Measurements from ENCODE around the gene KCNT2.
"Not testable (repeated sequence)": the region's sequence is repeated elsewhere in the genome, so short reads cannot be mapped to it uniquely, and the experiment has no call there.

The KCNT2 gene

GRCh38 chr1:196271212-196271947 is 336.9 kb downstream of the KCNT2 start (continued):
- TF ChIP-seq ZBTB6 (tag by site-specific recombination; IDR thresholded peaks at IDR 0.05), result no peak
- no peak for TF ChIP-seq ZNF645 (tag by site-specific recombination; IDR thresholded peaks at IDR 0.05)
- no peak for TF ChIP-seq CTCF (tag by site-specific recombination; IDR thresholded peaks at IDR 0.05)
- TF ChIP-seq BCL11A (tag by site-specific recombination; IDR thresholded peaks at IDR 0.05; ENCODE audit: low read depth), result no peak

- POLR2A ChIA-PET; H3K36me3 ChIP-seq (ENCODE audit: control insufficient read depth in 2 of 2, insufficient read depth in 1 of 2, low read length in 2 of 2); H3K27ac ChIP-seq (ENCODE audit: extremely low read depth, low read depth, low read length); H3K9me3 ChIP-seq (ENCODE audit: control insufficient read depth, insufficient read depth, low read depth, low read length); H3K4me3 ChIP-seq (ENCODE audit: low read depth, low read length); H3K4me1 ChIP-seq (ENCODE audit: control insufficient read depth, insufficient read depth, low read length); CTCF ChIA-PET: not testable (repeated sequence)
Observed at GRCh38 chr1:196263086-196263485, 345.2 kb downstream of the KCNT2 start.

- Histone ChIP-seq H3K36me3 (ENCODE audit: control insufficient read depth in 2 of 2, insufficient read depth in 1 of 2, low read length in 2 of 2) (no peaks in the 10 kb centered on the region), H3K9me3 (ENCODE audit: control insufficient read depth, insufficient read depth, low read depth, low read length) (no peaks in the 10 kb centered on the region), H3K4me3 (ENCODE audit: low read depth, low read length) (no peak overlapping the region), H3K27ac (ENCODE audit: extremely low read depth, low read depth, low read length) (no peak overlapping the region), H3K4me1 (ENCODE audit: control insufficient read depth, insufficient read depth, low read length) (no peaks in the 10 kb centered on the region)
- CTCF ChIA-PET, result no interaction called here
- POLR2A ChIA-PET, result no interaction called here
- TF ChIP-seq ZSCAN18 (tag by site-specific recombination; IDR thresholded peaks at IDR 0.05) (no peak), ZNF488 (tag by site-specific recombination; IDR thresholded peaks at IDR 0.05) (no peak), ZNF776 (tag by site-specific recombination; IDR thresholded peaks at IDR 0.05; ENCODE audit: borderline replicate concordance) (no peak), ZNF221 (tag by site-specific recombination; IDR thresholded peaks at IDR 0.05; ENCODE audit: borderline replicate concordance) (no peak), ZBTB7A (tag by site-specific recombination; IDR thresholded peaks at IDR 0.05; ENCODE audit: low read depth) (no peak), OVOL3 (tag by site-specific recombination; IDR thresholded peaks at IDR 0.05) (no peak), ZNF654 (tag by site-specific recombination; IDR thresholded peaks at IDR 0.05; ENCODE audit: low read depth) (no peak), ZNF513 (tag by site-specific recombination; IDR thresholded peaks at IDR 0.05) (no peak), PRDM2 (tag by site-specific recombination; IDR thresholded peaks at IDR 0.05; ENCODE audit: borderline replicate concordance) (no peak), ZNF112 (tag by site-specific recombination; IDR thresholded peaks at IDR 0.05) (no peak), ZNF133 (tag by site-specific recombination; IDR thresholded peaks at IDR 0.05) (no peak), ZSCAN23 (tag by site-specific recombination; IDR thresholded peaks at IDR 0.05) (no peak), ZNF791 (tag by site-specific recombination; IDR thresholded peaks at IDR 0.05) (no peak)
Observed at GRCh38 chr1:196260270-196260669, 348.0 kb downstream of the KCNT2 start.
